H4 (cell line): Measurements from ENCODE around the gene SLC44A5. TPM values are rescaled to one million over a fixed set of nuclear protein-coding genes. Genes with fewer than 3 reads are reported as not detected.
"Not testable (repeated sequence)": the region's sequence is repeated elsewhere in the genome, so short reads cannot be mapped to it uniquely, and the experiment has no call there.

Experiments used
- DNase-seq: peaks from one replicate; pipeline ENCODE4 v3.0.0-alpha.2; 2015; ENCODE audit warnings: low spot score
- total RNA-seq: library from RNA; depleted of rRNA; stranded (reverse); fragments of >200 nt; shearing (Covaris generic); gene quantifications from 2 replicates; pipeline ENCODE4 v1.2.3, GENCODE V29; 2014

Gene SLC44A5
- total RNA-seq, 1 experiment from 2014 or later, result 1.6 TPM

DNA sequence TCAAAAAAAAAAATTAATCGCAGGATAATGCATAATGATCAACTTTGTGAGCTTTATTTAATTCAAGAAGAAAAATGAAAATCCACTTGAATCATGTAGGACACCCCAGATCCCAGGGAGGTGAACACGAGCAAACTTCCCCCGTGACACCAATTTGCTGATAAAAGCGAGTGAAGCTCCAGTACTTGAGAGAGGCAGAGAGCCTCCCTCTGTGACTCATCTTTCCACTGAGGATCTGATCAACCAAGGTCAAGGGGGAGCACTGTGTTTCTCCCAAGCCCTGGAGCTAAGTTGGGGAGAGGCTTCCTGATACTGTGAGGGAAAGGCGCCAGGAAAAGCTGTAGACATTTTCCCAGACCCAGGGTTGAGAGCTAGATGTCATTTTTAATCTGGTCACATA, 160.9 kb downstream of the SLC44A5 start:
- DNase-seq, result no peak

DNA sequence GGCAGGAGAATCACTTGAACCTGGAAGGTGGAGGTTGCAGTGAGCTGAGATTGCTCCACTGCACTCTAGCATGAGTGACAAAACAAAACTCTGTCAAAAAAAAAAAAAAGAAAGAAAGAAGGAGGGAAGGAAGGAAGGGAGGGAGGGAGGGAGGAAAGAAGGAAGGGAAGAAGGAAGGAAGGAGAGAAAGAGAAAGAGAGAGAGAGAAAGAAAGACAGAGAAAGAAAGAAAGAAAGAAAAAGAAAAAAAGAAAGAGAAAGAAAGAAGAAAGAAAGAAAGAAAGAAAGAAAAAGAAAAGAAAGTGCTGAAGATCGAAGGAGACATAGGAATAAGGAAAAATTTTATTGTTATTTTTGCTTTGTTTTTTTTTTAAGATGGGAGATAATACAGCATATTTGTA, 166.7 kb downstream of the SLC44A5 start:
- DNase-seq, result no peak

DNA sequence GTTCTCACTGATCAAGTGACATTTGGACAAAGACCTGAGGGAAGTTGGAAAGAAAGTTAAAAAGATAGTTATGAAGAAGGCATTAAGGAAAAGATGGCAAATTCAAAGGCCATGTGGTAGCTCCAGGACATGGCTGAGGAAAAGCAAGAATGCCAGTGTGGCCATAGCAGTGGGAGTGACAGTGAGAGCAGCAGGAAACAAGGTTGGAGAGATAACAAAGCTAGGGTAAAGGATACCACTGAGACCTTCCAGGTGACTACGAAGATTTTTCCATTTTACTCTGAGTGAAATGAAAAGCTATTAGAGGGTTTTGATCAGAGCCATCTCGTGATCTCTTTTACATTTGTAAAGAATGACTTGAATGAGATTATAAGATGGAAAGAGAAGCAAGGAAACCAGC, 170.6 kb downstream of the SLC44A5 start:
- DNase-seq, result no peak

DNA sequence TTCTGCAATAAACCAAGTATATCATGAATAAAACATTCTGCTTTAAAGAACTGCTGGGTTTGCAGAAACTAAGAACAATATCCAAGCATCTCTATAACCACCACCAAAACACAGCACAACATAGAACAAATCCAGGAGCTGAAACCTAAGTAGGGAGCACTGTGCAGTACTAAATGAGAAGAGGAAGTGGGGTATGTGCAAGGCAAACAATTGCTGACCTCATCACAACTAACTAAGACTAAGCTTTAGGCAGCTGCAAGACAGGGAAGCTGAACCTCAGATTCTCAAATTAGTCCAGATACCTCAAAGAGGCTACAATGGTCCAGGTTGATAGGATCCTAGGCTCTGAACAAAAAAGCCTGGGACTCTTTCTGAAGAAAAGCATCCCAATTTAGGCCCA, 172.6 kb downstream of the SLC44A5 start:
- DNase-seq, result no peak

DNA sequence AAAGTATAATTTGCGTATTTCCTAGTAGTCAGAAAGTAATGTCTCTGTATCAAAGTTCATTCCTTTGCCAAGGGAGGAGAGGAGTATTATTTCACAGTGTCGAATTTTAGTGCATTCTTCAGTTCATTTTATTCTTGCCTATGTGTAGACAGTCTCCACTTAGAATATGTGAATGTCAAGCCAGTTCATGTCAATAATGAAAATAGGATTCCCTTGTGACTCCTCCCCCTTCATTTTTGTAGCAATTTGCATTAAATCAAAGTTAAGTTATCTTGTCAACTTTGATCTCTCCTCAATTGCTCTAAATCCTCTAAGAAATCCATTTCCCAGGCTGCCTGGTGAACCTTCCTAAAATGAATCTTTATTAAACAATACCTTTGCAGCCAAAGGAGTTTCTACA, 179.1 kb downstream of the SLC44A5 start:
- DNase-seq, result no peak

DNA sequence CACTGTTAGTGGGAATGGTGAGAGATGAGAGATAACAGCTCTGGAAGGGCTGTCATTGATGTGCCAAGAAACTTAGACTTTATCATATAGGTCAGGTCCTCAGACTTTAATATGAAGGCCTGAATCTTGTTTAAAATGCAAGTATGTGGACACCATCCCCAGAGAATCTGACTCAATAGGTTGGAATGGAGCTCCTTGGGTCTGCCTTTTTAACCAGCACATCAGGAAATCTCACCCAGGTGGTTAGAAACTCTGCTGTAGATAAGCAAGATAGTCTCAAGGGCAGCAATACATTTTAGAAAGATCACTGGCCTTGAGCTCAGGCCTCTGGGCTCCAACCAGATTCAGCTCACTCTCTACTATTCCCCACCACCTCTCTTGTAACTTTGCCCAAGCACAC, 180.4 kb downstream of the SLC44A5 start:
- DNase-seq, result no peak

DNA sequence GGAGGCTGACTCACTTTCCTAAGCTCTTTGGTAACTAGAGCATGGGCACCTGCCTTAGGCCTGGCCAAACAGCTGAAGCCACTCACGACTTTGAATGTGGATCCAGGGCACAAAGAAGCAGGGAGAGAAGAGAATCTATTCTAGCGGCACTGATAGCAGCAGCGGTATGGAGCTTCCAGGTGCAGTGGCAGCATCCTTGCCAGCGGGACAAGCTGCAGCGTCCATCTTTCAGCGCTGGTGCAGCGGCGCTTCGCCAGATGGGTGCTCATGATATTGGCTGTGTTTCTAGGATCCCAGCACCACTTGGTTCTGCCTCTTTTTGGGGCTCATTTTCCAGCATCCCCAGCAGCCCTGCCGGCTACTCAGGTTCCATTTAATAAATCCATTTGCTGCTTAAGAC, 184.2 kb downstream of the SLC44A5 start:
- DNase-seq, result no peak

DNA sequence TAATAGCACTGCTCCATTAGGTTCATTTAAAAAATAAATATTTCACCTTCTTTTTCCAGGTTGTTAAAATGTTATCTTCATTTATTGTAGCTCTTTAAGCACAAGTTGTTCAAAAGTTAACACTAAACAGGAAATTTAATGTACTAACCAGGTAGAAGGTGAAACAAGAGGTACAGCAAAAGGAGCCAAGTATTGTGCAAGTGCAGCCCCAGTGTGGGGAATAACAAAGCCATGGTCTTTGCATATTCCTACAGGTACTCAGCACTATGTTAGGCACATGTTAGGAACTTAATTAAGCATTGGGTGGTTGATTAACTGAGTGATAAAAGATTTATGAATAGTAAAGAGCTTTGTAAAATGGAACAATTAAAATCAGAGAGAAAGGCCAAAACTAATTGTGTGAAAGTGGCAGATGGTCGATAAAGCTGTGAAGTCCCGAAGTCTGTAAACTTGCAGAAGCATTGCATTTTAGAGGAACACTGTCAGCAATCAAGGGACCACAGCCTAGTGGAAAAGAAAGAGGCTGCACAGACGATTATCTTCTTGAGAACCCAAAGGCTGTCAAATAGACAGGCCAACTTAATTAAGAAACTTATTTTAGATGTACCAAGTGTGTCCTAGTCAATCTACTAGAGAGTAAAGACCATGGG, 185.8 kb downstream of the SLC44A5 start:
- DNase-seq, result no peak

DNA sequence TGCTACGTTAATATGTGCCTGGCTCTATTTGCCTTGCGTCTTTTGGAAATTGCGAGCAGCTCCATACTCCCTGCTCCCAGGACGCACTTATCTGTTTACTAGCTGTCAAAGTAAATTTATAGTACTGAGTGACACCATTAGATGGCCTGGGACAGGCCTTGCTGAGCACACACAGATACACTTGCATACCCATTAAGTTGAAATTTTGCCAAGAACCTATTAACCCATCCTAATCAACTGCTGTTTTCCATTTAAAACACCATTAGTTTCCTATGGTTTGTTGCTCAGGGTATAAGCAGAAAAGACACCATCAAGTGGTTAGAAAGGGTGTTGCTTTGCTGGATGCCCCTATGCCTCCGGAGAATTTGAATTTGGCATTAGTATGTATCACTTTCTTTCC, 187.3 kb downstream of the SLC44A5 start:
- no peak for DNase-seq

DNA sequence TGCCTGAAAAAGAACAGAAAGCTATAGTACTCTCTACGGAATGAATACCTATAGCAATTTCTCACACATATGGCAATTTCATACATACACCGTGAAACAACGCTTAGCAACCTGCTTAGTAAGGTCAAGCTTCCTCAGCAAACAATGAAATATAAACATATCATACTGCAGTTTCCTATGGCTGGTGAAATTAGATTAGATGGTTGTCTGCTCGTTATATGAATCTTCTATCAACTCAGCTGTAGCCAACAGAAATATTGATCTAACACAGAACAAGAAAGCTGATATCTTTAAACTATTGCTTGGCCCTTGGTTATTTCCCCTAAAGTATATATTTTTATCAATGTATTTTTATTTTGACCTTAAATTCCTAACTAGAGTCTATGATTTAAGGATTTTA, 187.8 kb downstream of the SLC44A5 start:
- no peak for DNase-seq

DNA sequence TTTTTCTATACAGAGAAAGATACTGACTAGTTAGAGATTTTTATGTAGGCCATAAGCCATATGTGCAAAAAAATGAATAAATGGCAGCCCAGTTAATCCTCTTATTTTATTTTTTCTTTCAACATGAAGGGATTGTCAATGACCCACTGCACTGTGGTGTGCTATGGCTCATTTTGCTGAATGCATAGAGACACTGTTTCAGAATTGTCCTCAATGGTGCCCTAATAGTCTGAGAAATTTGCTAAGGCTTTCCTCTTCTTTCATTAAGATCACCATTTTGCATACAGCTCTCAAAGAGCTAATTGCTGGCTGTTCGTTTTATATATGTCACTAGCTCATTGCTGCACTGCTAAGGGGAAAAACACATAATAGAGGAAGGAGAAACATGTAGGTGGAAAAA, 189.5 kb downstream of the SLC44A5 start:
- no peak for DNase-seq

DNA sequence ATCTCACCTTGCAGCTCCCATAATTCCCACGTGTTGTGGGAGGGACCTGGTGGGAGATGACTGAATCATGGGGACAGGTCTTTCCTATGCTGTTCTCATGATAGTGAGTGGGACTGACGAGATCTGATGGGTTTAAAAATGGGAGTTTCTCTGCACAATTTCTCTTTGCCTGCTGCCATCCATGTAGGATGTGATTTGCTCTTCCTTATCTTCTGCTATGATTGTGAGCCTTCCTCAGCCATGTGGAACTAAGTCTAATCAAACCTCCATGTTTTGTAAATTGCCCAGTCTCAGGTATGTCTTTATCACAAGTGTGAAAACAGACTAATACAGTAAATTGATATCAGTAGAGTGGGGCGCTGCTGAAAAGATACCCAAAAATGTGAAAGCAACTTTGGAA, 195.7 kb downstream of the SLC44A5 start:
- no peak for DNase-seq

DNA sequence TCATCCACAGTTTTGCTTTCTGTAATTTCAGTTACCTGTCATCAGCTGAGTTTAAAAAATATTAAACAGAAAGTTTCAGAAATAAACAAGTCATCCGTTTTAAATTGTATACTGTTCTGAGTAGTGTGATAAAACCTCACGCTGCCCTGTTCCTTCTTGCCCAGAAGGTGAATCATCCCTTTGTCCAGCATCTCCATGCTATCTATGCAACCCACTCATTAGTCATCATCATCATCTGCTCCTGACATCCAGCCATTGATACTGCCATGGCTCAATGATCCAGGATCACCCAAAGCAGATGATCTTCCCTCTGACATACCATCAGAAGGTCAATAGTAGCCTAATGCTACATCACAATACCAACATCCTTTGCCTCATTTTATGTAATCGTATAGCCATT, 198.3 kb downstream of the SLC44A5 start:
- DNase-seq, result no peak

DNA sequence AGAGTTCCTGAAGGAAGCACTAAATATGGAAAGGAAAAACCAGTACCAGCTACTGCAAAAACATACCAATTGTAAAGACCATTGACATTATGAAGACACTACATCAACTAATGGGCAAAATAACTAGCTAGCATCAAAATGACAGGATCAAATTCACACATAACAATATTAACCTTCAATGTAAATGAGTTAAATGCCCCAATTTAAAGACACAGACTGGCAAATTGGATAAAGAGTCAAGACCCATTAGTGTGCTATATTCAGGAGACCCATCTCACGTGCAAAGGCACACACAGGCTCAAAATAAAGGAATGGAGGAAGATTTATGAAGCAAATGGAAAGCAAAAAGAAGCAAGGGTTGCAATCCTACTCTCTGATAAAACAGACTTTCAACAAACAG, 206.2 kb downstream of the SLC44A5 start:
- DNase-seq, result not testable (repeated sequence)

DNA sequence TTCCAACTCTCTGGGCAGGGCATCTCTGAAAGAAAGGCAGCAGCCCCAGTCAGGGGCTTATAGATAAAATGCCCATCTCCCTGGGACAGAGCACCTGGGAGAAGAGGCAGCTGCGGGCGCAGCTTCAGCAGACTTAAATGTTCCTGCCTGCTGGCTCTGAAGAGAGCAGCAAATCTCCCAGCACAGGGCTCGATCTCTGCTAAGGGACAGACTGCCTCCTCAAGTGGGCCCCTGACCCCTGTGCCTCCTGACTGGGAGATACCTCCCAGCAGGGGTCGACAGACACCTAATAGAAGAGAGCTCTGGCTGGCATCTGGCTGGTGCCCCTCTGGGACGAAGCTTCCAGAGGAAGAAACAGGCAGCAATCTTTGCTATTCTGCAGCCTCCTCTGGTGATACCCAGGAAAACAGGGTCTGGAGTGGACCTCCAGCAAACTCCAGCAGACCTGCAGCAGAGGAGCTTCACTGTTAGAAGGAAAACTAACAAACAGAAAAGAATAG, 207.7 kb downstream of the SLC44A5 start:
- DNase-seq, result not testable (repeated sequence)

DNA sequence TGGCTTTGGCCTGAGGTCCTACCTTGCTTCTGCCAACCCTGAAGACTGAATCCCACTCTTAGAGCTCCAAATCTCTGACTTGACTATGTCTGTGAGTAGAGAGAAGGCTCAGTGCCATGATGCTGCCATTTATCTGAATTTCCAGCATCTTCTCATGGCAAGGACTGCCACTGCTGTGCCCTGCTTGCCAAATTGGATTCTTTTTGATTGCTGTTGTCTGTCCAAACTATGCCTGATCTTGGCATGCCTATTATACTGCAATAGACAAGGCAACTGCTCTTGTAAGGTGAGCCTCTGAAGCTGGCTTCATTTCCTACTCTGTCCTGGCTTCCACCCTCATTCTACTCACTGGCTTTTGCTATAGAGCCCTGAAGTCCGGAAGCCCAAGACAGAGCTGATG, 210.2 kb downstream of the SLC44A5 start:
- no peak for DNase-seq

DNA sequence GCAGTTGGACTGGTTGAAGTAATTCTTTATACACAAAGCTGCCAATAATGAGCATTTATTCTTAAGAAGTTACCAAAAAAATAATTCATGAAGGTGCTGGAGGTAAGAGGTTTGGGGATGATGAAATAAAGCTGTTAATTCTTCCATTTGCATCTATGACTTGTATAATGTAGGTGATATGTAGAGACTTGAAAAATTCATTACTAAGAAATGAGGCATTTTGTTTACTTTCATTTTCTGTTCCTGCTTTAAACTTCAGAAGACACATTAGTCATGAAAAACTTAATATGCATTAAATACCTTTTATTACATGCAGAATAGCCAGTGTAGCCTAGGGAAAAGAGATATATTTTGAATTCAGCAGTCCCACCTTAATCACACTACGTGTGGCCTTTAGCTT, 214.2 kb downstream of the SLC44A5 start:
- DNase-seq, result no peak

DNA sequence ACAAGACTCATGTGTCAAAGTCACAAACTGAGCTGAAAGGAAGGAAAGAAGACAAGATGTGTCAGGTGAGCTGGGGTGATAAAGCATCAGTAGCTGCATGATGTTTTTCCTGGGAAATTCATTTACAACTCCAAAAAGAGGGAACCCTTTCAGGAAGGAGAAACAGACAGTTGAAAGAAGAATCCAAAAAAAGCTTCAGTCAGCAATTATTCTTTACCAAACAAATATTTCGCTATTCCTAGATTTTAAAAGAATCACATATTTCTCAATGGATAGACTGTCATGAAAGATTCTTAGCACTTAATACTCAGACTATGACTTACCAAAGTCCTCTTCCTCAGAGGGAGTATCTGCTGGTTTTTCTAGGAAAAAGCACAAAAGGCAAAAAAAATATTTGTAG, 214.7 kb downstream of the SLC44A5 start:
- no peak for DNase-seq

DNA sequence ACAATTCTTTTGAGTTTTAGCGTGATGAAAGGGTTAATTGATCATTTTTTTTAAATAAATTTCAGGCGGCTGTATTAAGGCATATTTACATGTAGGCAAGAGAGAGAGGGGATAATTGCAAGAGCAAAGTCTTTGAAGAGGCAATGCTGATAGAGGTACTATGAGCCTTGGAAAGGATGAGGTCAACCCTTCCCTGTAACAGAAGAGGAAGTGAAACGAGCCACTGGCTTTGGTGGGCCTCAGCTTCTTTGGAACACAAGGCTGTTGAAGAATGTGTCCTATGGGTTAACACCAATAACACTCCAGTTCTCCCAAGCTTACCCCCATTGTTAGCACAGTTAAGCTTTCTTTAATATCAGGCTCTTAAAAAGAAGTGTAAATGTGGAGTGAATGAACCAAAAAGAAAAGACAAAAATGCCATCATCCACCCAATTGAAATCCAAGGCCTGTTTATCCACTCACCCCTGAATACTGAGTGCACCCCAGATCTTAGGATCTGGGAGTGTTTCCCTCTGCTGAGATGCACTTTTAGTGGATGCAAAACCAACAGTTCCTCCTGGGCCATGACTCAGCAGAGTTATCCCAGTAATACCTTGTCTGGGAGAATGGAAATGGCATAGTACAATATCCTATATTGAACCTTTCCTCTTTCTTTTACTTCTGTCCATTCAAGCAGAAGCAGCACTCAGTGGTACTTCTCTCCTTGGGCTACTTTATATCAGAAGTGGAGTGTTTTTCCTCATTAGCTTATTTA, 216.4 kb downstream of the SLC44A5 start:
- DNase-seq, result no peak

DNA sequence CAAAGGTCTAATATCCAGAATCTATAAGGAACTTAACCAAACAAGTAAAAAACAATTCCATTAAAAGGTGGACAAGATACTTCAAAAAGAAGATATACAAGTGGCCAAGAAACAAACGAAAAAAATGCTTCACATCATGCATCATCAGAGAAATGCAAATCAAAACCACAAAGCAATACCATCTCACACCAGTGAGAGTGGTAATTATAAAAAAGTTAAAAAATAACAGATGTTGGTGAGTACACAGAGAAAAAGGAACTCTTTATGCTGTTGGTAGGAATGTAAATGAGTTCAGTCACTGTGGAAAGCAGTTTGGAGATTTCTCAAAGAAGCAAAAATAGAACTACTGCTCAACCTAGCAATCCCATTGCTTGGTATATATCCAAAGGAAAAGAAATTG, 218.6 kb downstream of the SLC44A5 start:
- DNase-seq, result no peak

DNA sequence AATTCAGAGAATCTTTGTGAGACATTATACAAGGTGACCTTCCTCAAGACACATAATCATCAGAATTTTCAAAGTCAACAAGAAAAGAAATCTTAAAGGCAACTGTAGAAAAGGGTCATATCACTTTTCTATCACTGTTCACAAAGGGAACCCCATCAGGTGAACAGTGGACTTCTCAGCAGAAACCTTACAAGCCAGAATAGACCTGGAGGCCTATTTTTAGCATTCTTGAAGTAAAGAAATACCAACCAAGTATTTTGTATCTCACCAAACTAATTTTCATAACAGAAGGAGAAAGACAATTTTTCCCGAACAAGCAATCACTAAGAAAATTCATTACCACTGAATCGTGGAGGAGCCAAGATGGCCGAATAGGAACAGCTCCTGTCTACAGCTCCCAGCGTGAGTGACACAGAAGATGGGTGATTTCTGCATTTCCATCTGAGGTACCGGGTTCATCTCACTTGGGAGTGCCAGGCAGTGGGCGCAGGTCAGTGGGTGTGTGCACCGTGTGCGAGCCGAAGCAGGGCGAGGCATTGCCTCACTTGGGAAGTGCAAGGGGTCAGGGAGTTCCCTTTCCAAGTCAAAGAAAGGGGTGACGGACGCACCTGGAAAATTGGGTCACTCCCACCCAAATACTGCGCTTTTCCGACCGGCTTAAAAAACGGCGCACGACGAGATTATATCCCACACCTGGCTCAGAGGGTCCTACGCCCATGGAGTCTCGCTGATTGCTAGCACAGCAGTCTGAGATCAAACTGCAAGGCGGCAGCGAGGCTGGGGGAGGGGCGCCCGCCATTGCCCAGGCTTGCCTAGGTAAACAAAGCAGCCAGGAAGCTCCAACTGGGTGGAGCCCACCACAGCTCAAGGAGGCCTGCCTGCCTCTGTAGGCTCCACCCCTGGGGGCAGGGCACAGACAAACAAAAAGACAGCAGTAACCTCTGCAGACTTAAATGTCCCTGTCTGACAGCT, 235.2 kb downstream of the SLC44A5 start:
- DNase-seq, result not testable (repeated sequence)

DNA sequence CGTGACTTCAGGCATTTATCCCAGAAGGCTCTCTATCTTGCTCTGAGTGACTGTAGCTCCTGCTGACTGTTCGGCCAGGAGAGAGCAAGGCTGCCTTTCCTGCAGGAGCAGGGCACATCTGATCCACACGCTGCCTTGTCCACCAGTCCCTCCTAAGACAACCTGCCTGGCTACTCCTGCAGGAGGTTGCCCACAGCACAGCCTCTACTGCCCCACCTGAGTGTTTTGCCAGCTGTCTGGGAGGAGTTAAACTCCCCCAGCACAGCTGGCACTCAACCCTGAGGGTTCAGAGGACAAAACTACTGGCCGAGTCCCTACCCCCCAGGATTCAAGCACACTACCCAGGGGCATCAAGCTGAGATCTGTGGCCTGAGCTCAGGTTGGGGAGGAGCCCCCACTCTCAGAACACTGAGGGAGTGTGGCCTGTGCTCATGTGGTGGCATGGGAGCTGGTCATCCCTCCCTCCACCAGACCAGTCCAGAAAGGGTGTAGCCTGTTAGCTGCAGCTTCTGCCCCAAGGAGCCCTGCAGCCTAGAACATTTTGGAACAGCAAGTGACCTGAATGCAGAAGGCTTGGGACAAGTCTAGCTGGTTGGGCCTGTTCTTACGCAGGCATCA, 237.3 kb downstream of the SLC44A5 start:
- no peak for DNase-seq
